GM20000 (cell line): Measurements from ENCODE around the gene SLC29A4.
A peak's percentile ranks its signal among the peaks of the same experiment; 100 is the strongest.
"Not testable (repeated sequence)": the region's sequence is repeated elsewhere in the genome, so short reads cannot be mapped to it uniquely, and the experiment has no call there.

Experiments used
- DNase-seq: peaks from one replicate; pipeline ENCODE4 v3.0.0; 2012; ENCODE audit warnings: low spot score
- TF ChIP-seq, protein P1 (sequence below): IDR thresholded peaks from 2 replicates; pipeline ENCODE4 v1.5.1; 2012; ENCODE audit warnings: mild to moderate bottlenecking, control low read depth; ENCODE audit errors: extremely low read depth, missing control alignments

The SLC29A4 gene, protein sequence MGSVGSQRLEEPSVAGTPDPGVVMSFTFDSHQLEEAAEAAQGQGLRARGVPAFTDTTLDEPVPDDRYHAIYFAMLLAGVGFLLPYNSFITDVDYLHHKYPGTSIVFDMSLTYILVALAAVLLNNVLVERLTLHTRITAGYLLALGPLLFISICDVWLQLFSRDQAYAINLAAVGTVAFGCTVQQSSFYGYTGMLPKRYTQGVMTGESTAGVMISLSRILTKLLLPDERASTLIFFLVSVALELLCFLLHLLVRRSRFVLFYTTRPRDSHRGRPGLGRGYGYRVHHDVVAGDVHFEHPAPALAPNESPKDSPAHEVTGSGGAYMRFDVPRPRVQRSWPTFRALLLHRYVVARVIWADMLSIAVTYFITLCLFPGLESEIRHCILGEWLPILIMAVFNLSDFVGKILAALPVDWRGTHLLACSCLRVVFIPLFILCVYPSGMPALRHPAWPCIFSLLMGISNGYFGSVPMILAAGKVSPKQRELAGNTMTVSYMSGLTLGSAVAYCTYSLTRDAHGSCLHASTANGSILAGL

DNA sequence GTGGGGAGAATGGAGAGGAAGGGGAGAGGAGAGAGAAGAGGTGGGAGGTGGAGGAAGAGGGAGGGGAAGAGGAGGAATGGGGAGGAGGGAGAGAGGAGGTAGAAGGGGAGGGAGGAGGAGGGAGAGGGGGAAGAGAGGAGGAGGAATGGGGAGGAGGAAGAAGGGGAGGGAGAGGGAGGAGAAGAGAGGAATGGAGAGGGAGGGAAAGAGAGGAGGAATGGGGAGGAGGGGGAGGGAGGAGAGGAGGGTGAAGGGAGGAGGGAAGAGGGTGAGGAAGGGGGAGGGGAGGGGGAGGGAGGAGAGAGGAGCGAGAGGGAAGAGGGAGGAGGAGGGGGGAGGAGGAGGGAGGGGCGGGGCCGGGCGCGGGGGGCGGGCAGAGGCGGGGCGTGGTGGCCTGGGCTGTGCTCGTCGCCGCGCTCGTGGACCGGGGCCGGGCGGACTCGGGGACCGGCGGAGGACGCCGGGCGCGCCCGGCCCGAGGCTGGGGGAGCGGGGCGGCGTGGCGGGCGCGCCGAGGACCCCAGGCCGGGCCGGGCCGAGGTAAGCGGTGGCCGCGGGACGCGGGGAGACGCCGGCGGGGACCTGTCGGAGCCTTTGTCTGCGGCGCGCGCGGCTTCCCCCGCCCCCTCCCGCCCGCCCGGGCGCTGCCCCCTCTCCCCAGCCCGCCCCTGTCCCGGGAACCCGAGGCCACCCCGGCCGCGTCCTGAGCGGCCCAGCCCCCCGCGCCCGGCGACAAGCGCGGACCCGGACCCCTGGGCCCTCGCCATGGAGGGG lies at the start of gene SLC29A4:
Gene SLC29A4 (plus strand): TSS at position 401 of the 774 bp plus-strand sequence. CDS start 4,874 bp downstream, outside the sequence.
- TF ChIP-seq, protein P1, sequence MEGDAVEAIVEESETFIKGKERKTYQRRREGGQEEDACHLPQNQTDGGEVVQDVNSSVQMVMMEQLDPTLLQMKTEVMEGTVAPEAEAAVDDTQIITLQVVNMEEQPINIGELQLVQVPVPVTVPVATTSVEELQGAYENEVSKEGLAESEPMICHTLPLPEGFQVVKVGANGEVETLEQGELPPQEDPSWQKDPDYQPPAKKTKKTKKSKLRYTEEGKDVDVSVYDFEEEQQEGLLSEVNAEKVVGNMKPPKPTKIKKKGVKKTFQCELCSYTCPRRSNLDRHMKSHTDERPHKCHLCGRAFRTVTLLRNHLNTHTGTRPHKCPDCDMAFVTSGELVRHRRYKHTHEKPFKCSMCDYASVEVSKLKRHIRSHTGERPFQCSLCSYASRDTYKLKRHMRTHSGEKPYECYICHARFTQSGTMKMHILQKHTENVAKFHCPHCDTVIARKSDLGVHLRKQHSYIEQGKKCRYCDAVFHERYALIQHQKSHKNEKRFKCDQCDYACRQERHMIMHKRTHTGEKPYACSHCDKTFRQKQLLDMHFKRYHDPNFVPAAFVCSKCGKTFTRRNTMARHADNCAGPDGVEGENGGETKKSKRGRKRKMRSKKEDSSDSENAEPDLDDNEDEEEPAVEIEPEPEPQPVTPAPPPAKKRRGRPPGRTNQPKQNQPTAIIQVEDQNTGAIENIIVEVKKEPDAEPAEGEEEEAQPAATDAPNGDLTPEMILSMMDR, result no peak
- DNase-seq, result peak; percentile 75

DNA sequence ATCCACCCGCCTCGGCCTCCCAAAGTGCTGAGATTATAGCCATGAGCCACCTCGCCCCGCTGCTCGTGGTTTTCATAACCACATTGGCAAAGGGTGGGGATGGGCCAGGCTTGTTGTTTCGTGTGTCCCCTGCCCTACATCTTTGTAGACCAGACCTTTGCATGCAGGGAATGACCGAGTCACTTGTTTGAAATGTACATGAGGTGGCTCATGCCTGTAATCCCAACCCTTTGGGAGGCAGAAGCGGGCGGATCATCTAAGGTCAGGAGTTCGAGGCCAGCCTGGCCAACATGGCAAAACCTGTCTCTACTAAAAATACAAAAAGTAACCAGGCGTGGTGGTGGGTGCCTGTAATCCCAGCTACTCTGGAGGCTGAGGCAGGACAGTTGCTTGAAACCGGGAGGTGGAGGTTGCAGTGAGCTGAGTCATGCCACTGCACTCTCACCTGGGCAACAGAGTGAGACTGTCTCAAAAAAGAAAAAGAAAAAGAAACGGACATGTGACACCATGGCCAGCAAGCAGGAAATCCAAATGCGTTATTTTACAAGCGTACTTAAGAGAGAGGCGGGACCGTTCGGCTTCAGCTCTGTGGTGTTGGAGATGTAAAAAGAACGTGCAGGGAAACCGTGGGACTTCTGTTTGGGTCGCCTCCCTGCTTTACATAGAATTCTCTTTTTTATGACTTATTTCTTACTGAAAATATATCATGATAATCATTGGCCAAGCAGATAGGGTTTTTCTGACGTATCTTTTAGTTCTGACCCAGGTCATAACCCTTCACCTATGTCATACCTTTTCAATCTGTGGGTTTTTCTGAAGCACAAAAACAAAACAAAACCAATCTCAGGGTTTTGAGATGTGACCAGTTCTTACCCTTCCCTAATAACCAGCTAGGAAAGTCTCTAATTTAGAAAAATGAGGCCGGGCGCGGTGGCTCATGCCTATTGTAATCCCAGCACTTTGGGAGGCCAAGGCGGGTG lies 47.6 kb upstream of the SLC29A4 start:
- TF ChIP-seq, protein P1, result no peak
- DNase-seq, result no peak

DNA sequence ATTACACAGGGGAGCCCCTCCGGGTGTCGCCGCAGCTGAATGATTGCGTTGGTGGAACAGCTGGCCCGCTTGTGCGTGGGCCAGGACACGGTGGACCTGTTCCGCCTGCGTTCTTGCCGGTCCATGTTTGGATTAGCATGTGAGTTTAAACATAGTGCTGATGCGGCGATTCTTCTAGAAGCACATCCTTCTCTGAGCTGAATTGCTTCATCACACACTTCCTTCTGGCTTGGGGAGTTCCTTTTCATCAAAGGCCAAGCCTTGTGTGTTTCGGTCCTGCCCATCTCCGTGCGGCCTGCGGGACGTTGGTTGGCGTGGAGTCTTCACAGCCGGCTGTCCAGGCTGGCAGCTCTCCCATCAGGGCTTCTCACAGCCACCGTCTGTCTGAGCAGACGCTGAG lies 45.5 kb upstream of the SLC29A4 start:
- DNase-seq, result no peak
- TF ChIP-seq, protein P1, result no peak

DNA sequence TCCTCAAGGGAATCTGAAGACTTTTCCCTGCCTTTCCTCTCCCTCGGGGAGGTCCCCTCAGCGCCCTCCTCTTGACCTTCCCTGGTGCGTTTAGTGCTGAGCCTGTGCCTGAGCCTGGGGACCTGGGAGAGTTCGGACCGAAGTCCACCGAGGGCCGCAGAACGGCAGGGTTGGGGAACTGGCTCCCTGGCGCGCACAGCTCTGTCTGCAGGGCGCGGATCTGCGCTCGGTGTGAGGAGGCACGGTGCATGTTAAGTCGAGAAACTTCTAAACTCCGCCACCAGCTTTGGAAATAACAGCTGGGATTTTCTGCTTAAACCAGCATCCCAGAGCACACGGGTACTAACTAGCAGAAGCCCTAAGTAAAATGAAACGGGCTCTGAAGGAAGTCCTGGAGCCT lies 44.2 kb upstream of the SLC29A4 start:
- DNase-seq, result no peak
- TF ChIP-seq, protein P1, result no peak

DNA sequence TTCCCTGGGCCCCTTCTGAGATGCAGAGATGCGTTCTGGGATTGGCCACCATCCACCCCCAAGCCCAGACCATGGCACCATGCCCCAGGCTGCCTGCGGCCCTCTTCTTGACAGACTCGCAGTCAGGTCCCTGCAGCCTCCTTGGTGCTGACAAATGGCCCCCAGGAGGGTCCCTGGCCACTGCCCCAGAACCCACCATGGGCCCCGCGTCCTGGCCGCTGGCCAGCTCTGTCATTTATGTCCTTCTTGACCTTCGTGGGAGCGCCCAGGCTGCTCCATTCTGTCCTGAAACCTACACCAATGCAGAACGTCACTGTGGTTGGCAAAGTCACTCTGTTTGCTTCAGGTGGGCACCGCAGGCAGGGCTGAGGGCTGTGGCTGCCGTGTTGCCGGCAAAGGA lies 39.5 kb upstream of the SLC29A4 start:
- no peak for DNase-seq
- TF ChIP-seq, protein P1, result no peak

DNA sequence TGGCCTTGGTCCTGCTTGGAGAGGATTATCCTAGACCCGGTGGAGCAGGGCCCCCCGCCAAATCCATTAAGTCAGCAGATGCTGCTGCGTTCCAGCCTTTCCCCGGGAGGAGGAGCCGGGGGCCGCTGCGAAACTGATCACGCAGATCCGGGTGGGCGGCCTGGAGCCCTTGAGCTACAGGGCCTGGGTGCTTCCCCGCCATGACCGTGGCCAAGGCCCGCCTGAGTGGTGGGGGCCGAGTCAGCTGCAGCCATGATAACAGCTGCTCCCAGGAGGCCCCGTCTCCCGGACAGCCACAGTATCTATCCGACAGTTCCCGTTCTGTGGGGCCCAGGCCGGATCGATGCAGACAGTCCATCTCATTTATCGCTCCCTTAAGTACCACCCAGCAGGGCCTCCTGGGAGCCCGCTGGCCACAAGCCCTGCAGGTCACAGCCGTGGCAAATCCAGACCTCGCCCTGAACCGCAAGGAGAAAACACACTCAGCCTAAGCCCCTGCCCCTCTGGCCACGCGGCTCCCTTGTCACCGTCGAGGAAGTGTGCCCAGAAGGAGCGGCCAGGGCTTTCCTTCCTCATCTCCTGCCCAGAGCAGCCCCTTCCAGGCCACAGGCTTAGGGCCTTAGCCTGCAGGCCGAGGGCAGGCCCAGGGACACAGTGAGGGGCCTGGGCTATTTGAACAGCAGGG lies 34.4 kb upstream of the SLC29A4 start:
- TF ChIP-seq, protein P1, result no peak
- DNase-seq, result no peak

DNA sequence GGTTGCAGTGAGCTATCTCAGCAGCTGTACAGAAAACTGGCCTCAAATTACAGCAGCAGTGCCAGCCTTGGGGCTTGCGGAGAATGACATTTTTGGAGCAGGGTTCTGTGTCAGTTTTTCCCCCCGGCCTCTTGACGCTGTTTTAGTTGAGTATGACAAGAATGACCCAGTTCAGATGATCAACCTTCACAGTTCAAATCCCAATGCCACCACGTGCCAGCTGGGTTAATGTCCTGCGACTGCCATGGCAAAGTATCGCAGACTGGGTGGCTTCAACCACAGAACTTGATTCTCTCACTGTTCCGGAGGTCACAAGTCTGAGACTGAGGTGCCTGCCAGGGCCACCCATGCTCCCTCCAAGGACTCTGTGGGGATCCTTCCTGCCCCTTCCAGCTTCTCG lies 32.0 kb upstream of the SLC29A4 start:
- DNase-seq, result not testable (repeated sequence)

DNA sequence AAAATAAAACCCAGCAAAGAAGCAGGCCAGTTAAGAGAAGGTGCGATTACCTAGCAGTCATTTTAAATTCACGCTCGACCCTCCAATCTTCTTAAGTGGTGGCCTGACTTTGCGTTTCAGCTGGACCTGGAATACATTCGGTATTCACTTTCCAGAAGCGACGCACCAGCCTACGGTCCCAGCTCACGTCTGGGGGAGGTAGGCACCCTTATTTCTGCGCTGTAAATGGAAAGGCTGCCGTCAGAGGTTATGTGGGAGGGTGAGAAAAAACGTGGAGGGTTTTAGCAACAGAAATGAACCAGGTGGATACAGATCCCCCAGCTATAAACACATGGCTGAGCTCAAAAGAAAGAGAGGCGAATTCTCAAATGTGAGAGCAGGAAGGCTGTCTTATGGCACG lies 29.2 kb upstream of the SLC29A4 start:
- DNase-seq, result not testable (repeated sequence)

DNA sequence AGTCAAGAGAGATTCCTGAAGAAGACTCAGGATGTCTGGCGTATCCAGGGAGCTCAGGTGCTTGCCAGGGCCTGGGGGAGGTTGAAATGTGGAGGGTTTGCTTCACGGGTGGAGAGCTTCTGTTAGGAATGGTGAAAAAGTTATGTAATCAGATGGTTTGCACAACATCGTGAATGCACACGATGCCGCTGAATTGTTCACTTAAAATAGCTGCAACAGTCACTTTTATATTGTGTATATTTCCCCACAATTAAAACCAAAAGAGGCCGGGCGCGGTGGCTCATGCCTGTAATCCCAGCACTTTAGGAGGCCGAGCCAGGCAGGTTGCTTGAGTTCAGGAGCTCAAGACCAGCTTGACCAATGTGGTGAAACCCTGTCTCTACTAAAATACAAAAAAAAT lies 28.4 kb upstream of the SLC29A4 start:
- DNase-seq, result not testable (repeated sequence)
